H9 (cell line): Measurements from ENCODE around the gene ACAP3. TPM values are rescaled to one million over a fixed set of nuclear protein-coding genes. Genes with fewer than 3 reads are reported as not detected.

ENCODE experiments used
- DNase-seq: peaks from one replicate; pipeline ENCODE4 v3.0.0-alpha.2; 2017
- H2AFZ ChIP-seq: one replicate; pipeline ENCODE4 v1.6.1; 2013; ENCODE audit warnings: mild to moderate bottlenecking, low read length, control low read depth, moderate library complexity
- H2AK5ac ChIP-seq: 2 replicates; pipeline ENCODE4 v1.6.1; 2013; ENCODE audit warnings: low read length, control low read depth, mixed read lengths; ENCODE audit not compliant: insufficient read length
- H2BK120ac ChIP-seq: one replicate; pipeline ENCODE4 v1.6.1; 2013; ENCODE audit warnings: low read depth, mild to moderate bottlenecking, low read length, control low read depth, inconsistent platforms; ENCODE audit not compliant: poor library complexity, severe bottlenecking
- H2BK12ac ChIP-seq: 2 replicates; pipeline ENCODE4 v1.6.1; 2013; ENCODE audit warnings: low read length, control low read depth, mixed read lengths, low read depth; ENCODE audit not compliant: insufficient read length
- H2BK15ac ChIP-seq: 2 replicates; pipeline ENCODE4 v1.6.1; 2013; ENCODE audit warnings: low read depth, low read length, control low read depth
- H2BK20ac ChIP-seq: one replicate; pipeline ENCODE4 v1.6.1; 2013; ENCODE audit warnings: low read depth, mild to moderate bottlenecking, low read length, control low read depth, inconsistent platforms; ENCODE audit not compliant: poor library complexity, severe bottlenecking
- H2BK5ac ChIP-seq: 2 replicates; pipeline ENCODE4 v1.6.1; 2013; ENCODE audit warnings: low read length, control low read depth, mixed read lengths; ENCODE audit not compliant: insufficient read length
- H3K14ac ChIP-seq: 2 replicates; pipeline ENCODE4 v1.6.1; 2013; ENCODE audit warnings: low read length, control low read depth; ENCODE audit not compliant: insufficient read depth
- H3K18ac ChIP-seq: 2 replicates; pipeline ENCODE4 v1.6.1; 2013; ENCODE audit warnings: low read depth, mild to moderate bottlenecking, mixed read lengths, low read length, control low read depth; ENCODE audit not compliant: insufficient read length
- H3K23ac ChIP-seq: 2 replicates; pipeline ENCODE4 v1.6.1; 2013; ENCODE audit warnings: low read length, control low read depth, mixed read lengths, low read depth; ENCODE audit not compliant: insufficient read length
- H3K23me2 ChIP-seq: 2 replicates; pipeline ENCODE4 v1.6.1; 2013; ENCODE audit warnings: low read depth, mild to moderate bottlenecking, mixed read lengths, low read length, control low read depth; ENCODE audit not compliant: insufficient read length, poor library complexity, severe bottlenecking
- H3K27ac ChIP-seq: 2 replicates; pipeline ENCODE4 v1.5.1; 2013; ENCODE audit warnings: low read length, control low read depth, mixed read lengths, low read depth; ENCODE audit not compliant: insufficient read length
- H3K27me3 ChIP-seq: 2 replicates; pipeline ENCODE4 v1.6.1; 2013; ENCODE audit warnings: low read length, control low read depth, inconsistent platforms; ENCODE audit not compliant: insufficient read depth
- H3K4ac ChIP-seq: 2 replicates; pipeline ENCODE4 v1.6.1; 2013; ENCODE audit warnings: low read depth, mild to moderate bottlenecking, control low read depth, inconsistent platforms, low read length, moderate library complexity
- H3K4me1 ChIP-seq: 2 replicates; pipeline ENCODE4 v1.6.1; 2013; ENCODE audit warnings: low read length, control low read depth, inconsistent platforms; ENCODE audit not compliant: insufficient read depth
- H3K4me2 ChIP-seq: 2 replicates; pipeline ENCODE4 v1.6.1; 2013; ENCODE audit warnings: low read length, control low read depth, mixed read lengths; ENCODE audit not compliant: insufficient read length, insufficient read depth
- H3K56ac ChIP-seq: 2 replicates; pipeline ENCODE4 v1.6.1; 2013; ENCODE audit warnings: low read depth, mild to moderate bottlenecking, mixed read lengths, low read length, control low read depth; ENCODE audit not compliant: insufficient read length
- H3K79me1 ChIP-seq: 2 replicates; pipeline ENCODE4 v1.6.1; 2013; ENCODE audit warnings: low read depth, mild to moderate bottlenecking, moderate library complexity, low read length, control low read depth, inconsistent platforms; ENCODE audit not compliant: insufficient read depth, poor library complexity, severe bottlenecking
- H3K79me2 ChIP-seq: 2 replicates; pipeline ENCODE4 v1.6.1; 2013; ENCODE audit warnings: low read length, control low read depth, inconsistent platforms; ENCODE audit not compliant: insufficient read depth
- H3K9ac ChIP-seq: 2 replicates; pipeline ENCODE4 v1.6.1; 2013; ENCODE audit warnings: low read length, control low read depth, mixed read lengths; ENCODE audit not compliant: insufficient read length; ENCODE audit errors: extremely low read depth
- H3K9me3 ChIP-seq: one replicate; pipeline ENCODE4 v1.6.1; 2013; ENCODE audit warnings: low read depth, low read length, inconsistent platforms; ENCODE audit not compliant: control insufficient read depth
- H3T11ph ChIP-seq: one replicate; pipeline ENCODE4 v1.6.1; 2013; ENCODE audit warnings: mild to moderate bottlenecking, low read length, control low read depth, inconsistent platforms
- H4K20me1 ChIP-seq: one replicate; pipeline ENCODE4 v1.6.1; 2013; ENCODE audit not compliant: control insufficient read depth, insufficient read length, insufficient read depth
- H4K5ac ChIP-seq: 2 replicates; pipeline ENCODE4 v1.6.1; 2013; ENCODE audit warnings: low read depth, mild to moderate bottlenecking, mixed read lengths, low read length, control low read depth; ENCODE audit not compliant: insufficient read length
- H4K8ac ChIP-seq: replicated peaks from 2 replicates; pipeline ENCODE4 v1.6.1; 2013; ENCODE audit warnings: low read length, control low read depth, mixed read lengths, low read depth; ENCODE audit not compliant: insufficient read length
- H4K91ac ChIP-seq: 2 replicates; pipeline ENCODE4 v1.6.1; 2013; ENCODE audit warnings: low read depth, mild to moderate bottlenecking, moderate library complexity, mixed read lengths, low read length, control low read depth; ENCODE audit not compliant: insufficient read length
- H3K27ac Mint-ChIP-seq, 3 experiments: 2 replicates in 2 of 3; 3 replicates in 1 of 3; pipeline ENCODE4 v1.8.0; 2020 to 2021; ENCODE audit warnings: mixed read lengths in 3 of 3, mild to moderate bottlenecking in 1 of 3, moderate library complexity in 1 of 3
- H3K27me3 Mint-ChIP-seq: 2 replicates; pipeline ENCODE4 v1.8.0; 2021; ENCODE audit warnings: low read depth, mild to moderate bottlenecking, moderate library complexity, mixed read lengths
- H3K36me3 Mint-ChIP-seq, 3 experiments: 2 replicates in 2 of 3; 3 replicates in 1 of 3; pipeline ENCODE4 v1.8.0; 2020 to 2021; ENCODE audit warnings: low read depth in 3 of 3, mixed read lengths in 3 of 3; ENCODE audit not compliant: insufficient read depth in 1 of 3
- H3K4me1 Mint-ChIP-seq, 2 experiments: 2 replicates each; pipeline ENCODE4 v1.8.0; 2020; ENCODE audit warnings: mixed read lengths in 2 of 2
- H3K4me3 Mint-ChIP-seq, 2 experiments: 2 replicates in 1 of 2; 3 replicates in 1 of 2; pipeline ENCODE4 v1.8.0; 2020 to 2021; ENCODE audit warnings: mild to moderate bottlenecking in 2 of 2, mixed read lengths in 2 of 2, moderate library complexity in 1 of 2
- H3K9me3 Mint-ChIP-seq, 2 experiments: 2 replicates in 1 of 2; 3 replicates in 1 of 2; pipeline ENCODE4 v1.8.0; 2020; ENCODE audit warnings: mild to moderate bottlenecking in 2 of 2, mixed read lengths in 2 of 2, moderate library complexity in 1 of 2
- CTCF ChIP-seq: fragments of 200-600 bp; sonication (generic); conservative IDR thresholded peaks from 3 replicates; pipeline ENCODE4 v1.8.0; 2021; ENCODE audit warnings: antibody characterized with exemption, mild to moderate bottlenecking
- WGBS: extraction: QIAGEN DNeasy Blood & Tissue Kit; methylation state at CpG from one replicate; pipeline ENCODE4 v1.1.7; 2013; ENCODE audit warnings: missing lambda C conversion rate, low lambda C conversion rate, mixed read lengths; ENCODE audit not compliant: insufficient read length; ENCODE audit errors: extremely low coverage; 5-methylcytosine and 5-hydroxymethylcytosine counted together
- total RNA-seq: library from RNA; stranded (reverse); gene quantifications from 2 replicates; pipeline ENCODE4 v1.2.1, GENCODE V29; 2021

The ACAP3 gene
- total RNA-seq, 1 experiment from 2014 or later: 41.4 TPM

GRCh38 chr1:1253314-1253713 is 54.4 kb downstream of the ACAP3 start:
- no peak overlapping the region for H3K56ac ChIP-seq
- no peak overlapping the region for H2BK12ac ChIP-seq
- Mint-ChIP-seq H3K27ac (no peak overlapping the region; a peak in 1 of 7 replicates), H3K9me3 (no peaks in the 10 kb centered on the region; a peak in 2 of 5 replicates), H3K4me3 (no peak overlapping the region), H3K36me3 (peaks cover 16 to 55% (median 50%) of the 10 kb centered on the region in 3 experiments; a peak in 6 of 7 replicates), H3K27me3 (peaks cover 1% of the 10 kb centered on the region; the same call in 1 of the 2 replicates), H3K4me1 (peaks cover 12 to 20% of the 10 kb centered on the region in 2 experiments)
- H2BK5ac ChIP-seq: no peak overlapping the region
- H3K9me3 ChIP-seq: no peaks in the 10 kb centered on the region
- H4K8ac ChIP-seq: no peak overlapping the region
- H3K79me2 ChIP-seq: no peaks in the 10 kb centered on the region
- no peaks in the 10 kb centered on the region for H3K4me1 ChIP-seq
- no peak overlapping the region for H2BK120ac ChIP-seq
- DNase-seq: no peak
- H2BK20ac ChIP-seq: no peak overlapping the region
- H3K14ac ChIP-seq: no peak overlapping the region
- H2AFZ ChIP-seq: no peak overlapping the region
- no peak overlapping the region for H2BK15ac ChIP-seq
- H3K27ac ChIP-seq: no peak overlapping the region
- H4K91ac ChIP-seq: no peak overlapping the region
- H3K4ac ChIP-seq: no peak overlapping the region
- no peaks in the 10 kb centered on the region for H3K23me2 ChIP-seq
- WGBS: no CpG with 5 or more reads among the region's 12 CpGs
- H4K5ac ChIP-seq: no peak overlapping the region
- no peak overlapping the region for H3K23ac ChIP-seq
- H3T11ph ChIP-seq: no peak overlapping the region
- no peak for TF ChIP-seq CTCF
- no peaks in the 10 kb centered on the region for H3K79me1 ChIP-seq
- no peak overlapping the region for H3K18ac ChIP-seq
- H3K9ac ChIP-seq: no peak overlapping the region
- H4K20me1 ChIP-seq: no peaks in the 10 kb centered on the region
- no peak overlapping the region for H3K4me2 ChIP-seq
- no peaks in the 10 kb centered on the region for H3K27me3 ChIP-seq
- no peak overlapping the region for H2AK5ac ChIP-seq
